ENCODE measurements around the gene ARID1B.

The ARID1B gene

GRCh38 chr6:156948277-156948676 is 171.1 kb downstream of the ARID1B start:
- Histone ChIP-seq H3K9ac (ENCODE audit: low read length) (no peak overlapping the region), H3K79me2 (ENCODE audit: insufficient read depth, low read length) (peaks cover 43% of the 10 kb centered on the region)

GRCh38 chr6:156948807-156949206 is 171.6 kb downstream of the ARID1B start:
- H3K36me3 ChIP-seq (ENCODE audit: low read length): no peaks in the 10 kb centered on the region
- H3K27me3 ChIP-seq (ENCODE audit: low read length): no peaks in the 10 kb centered on the region
- no peaks in the 10 kb centered on the region for H3K9me2 ChIP-seq (replicated peaks; ENCODE audit: insufficient read depth, low read length)
- H4K20me1 ChIP-seq (ENCODE audit: low read depth, low read length): peaks cover 7% of the 10 kb centered on the region
- no peak overlapping the region for H3K4me3 ChIP-seq (ENCODE audit: insufficient read depth, low read length, poor library complexity, severe bottlenecking)
- no peak overlapping the region for H3K4me2 ChIP-seq (ENCODE audit: low read depth, low read length, poor library complexity, severe bottlenecking)
- peaks cover 46% of the 10 kb centered on the region for H3K79me2 ChIP-seq (ENCODE audit: insufficient read depth, low read length)
- no peaks in the 10 kb centered on the region for H3K9me3 ChIP-seq (ENCODE audit: insufficient read depth, low read length)
- no peak overlapping the region for H2AFZ ChIP-seq (ENCODE audit: low read depth, low read length, severe bottlenecking)
- no peak for TF ChIP-seq EZH2phosphoT487 (conservative IDR thresholded peaks at IDR 0.05; ENCODE audit: low read length)
- no peak for TF ChIP-seq CTCF (IDR thresholded peaks at IDR 0.05; ENCODE audit: insufficient read depth, low read length, poor library complexity, severe bottlenecking)
- H3K27ac ChIP-seq (ENCODE audit: low read depth, low read length): no peak overlapping the region
- H3F3A ChIP-seq (ENCODE audit: insufficient read depth): no peaks in the 10 kb centered on the region
- H3K9ac ChIP-seq (ENCODE audit: low read length): no peak overlapping the region

More at GRCh38 chr6:156948277-156948676, 171.1 kb downstream of the ARID1B start:
- Histone ChIP-seq H3K4me2 (ENCODE audit: low read depth, low read length, poor library complexity, severe bottlenecking) (no peak overlapping the region), H3K27ac (ENCODE audit: low read depth, low read length) (no peak overlapping the region), H3K9me2 (replicated peaks; ENCODE audit: insufficient read depth, low read length) (no peaks in the 10 kb centered on the region), H3K36me3 (ENCODE audit: low read length) (no peaks in the 10 kb centered on the region), H3K4me3 (ENCODE audit: insufficient read depth, low read length, poor library complexity, severe bottlenecking) (no peak overlapping the region), H3K9me3 (ENCODE audit: insufficient read depth, low read length) (no peaks in the 10 kb centered on the region), H4K20me1 (ENCODE audit: low read depth, low read length) (peaks cover 6% of the 10 kb centered on the region), H3K27me3 (ENCODE audit: low read length) (no peaks in the 10 kb centered on the region), H2AFZ (ENCODE audit: low read depth, low read length, severe bottlenecking) (no peak overlapping the region), H3F3A (ENCODE audit: insufficient read depth) (no peaks in the 10 kb centered on the region)
- TF ChIP-seq EZH2phosphoT487 (conservative IDR thresholded peaks at IDR 0.05; ENCODE audit: low read length): no peak
- no peak for TF ChIP-seq CTCF (IDR thresholded peaks at IDR 0.05; ENCODE audit: insufficient read depth, low read length, poor library complexity, severe bottlenecking)

GRCh38 chr6:156949376-156949775 is 172.2 kb downstream of the ARID1B start:
- Histone ChIP-seq H3K9me2 (replicated peaks; ENCODE audit: insufficient read depth, low read length) (no peaks in the 10 kb centered on the region), H3F3A (ENCODE audit: insufficient read depth) (no peaks in the 10 kb centered on the region), H3K79me2 (ENCODE audit: insufficient read depth, low read length) (peaks cover 51% of the 10 kb centered on the region), H2AFZ (ENCODE audit: low read depth, low read length, severe bottlenecking) (no peak overlapping the region), H3K4me3 (ENCODE audit: insufficient read depth, low read length, poor library complexity, severe bottlenecking) (no peak overlapping the region), H3K9ac (ENCODE audit: low read length) (no peak overlapping the region), H3K4me2 (ENCODE audit: low read depth, low read length, poor library complexity, severe bottlenecking) (no peak overlapping the region), H3K36me3 (ENCODE audit: low read length) (no peaks in the 10 kb centered on the region), H4K20me1 (ENCODE audit: low read depth, low read length) (peaks cover 12% of the 10 kb centered on the region), H3K27me3 (ENCODE audit: low read length) (no peaks in the 10 kb centered on the region), H3K9me3 (ENCODE audit: insufficient read depth, low read length) (no peaks in the 10 kb centered on the region), H3K27ac (ENCODE audit: low read depth, low read length) (no peak overlapping the region)
- no peak for TF ChIP-seq EZH2phosphoT487 (conservative IDR thresholded peaks at IDR 0.05; ENCODE audit: low read length)
- no peak for TF ChIP-seq CTCF (IDR thresholded peaks at IDR 0.05; ENCODE audit: insufficient read depth, low read length, poor library complexity, severe bottlenecking)
